TTC549 (cell line): ENCODE data around the gene RWDD4.

ENCODE experiments used
- FAIRE-seq: peaks from 2 replicates; lab custom pipeline; 2012; peaks lifted over from hg19 to GRCh38; lab: Jason Lieb, UNC

RWDD4 gene

GRCh38 chr4:183599284-183599683 is 59.7 kb downstream of the RWDD4 start:
- FAIRE-seq = no peak

DNA sequence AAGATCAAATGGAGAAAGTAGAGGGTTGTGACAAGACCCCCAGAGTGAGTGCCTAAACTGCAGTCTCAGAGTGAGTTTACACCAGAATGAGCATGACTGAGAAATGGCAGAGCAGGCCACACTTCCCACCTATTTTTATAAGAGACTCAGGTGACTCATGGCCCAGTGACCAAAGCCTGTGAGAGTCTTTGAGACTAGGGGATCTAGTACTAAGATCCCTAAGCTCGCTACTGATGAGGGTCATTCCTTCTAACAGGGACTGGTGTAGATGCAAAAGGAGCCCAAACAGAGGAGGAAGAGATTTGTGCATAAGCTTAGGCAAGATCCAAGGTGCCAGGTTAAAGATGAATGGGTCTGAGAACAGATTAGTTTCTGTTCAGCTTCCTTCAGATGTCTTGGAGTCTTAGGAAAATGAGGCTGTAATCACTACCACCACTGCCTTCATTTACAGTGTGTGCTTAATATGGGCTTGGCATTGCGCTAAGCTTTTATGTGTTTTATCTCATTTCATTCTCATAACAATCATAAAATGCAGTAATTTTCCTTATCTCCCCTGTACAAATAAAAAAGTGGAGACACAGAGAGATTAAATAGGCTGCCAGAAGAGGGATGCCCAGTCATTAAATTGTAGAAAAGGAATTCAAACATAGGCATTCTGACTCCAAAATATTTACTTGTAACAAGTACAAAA is 62.8 kb downstream of the RWDD4 start:
- no peak for FAIRE-seq

- FAIRE-seq = no peak
Observed at GRCh38 chr4:183594823-183595222, 64.2 kb downstream of the RWDD4 start.

GRCh38 chr4:183591301-183591700 is 67.7 kb downstream of the RWDD4 start:
- FAIRE-seq = no peak
